Endometrial microvascular endothelial cells (primary cell): ENCODE measurements around the gene NOTCH4. TPM values are rescaled to one million over a fixed set of nuclear protein-coding genes. Genes with fewer than 3 reads are reported as not detected.
"Not testable (repeated sequence)": the region's sequence is repeated elsewhere in the genome, so short reads cannot be mapped to it uniquely, and the experiment has no call there.

Experiments used
- in situ Hi-C: cut with HindIII; loops from 2 replicates; pipeline ENCODE4 v1.10.0; 2017; ENCODE audit warnings: low sequenced_read_pairs, low pct_unique_long_range_greater_than_20kb; ENCODE audit errors: inconsistent ontology term
- total RNA-seq: library from RNA; depleted of rRNA; stranded (reverse); fragments of >200 nt; gene quantifications from one replicate; pipeline ENCODE4 v1.2.3, GENCODE V29; 2015; ENCODE audit errors: inconsistent ontology term

The NOTCH4 gene
- total RNA-seq, 1 donor from 2014 or later = 101 TPM

DNA sequence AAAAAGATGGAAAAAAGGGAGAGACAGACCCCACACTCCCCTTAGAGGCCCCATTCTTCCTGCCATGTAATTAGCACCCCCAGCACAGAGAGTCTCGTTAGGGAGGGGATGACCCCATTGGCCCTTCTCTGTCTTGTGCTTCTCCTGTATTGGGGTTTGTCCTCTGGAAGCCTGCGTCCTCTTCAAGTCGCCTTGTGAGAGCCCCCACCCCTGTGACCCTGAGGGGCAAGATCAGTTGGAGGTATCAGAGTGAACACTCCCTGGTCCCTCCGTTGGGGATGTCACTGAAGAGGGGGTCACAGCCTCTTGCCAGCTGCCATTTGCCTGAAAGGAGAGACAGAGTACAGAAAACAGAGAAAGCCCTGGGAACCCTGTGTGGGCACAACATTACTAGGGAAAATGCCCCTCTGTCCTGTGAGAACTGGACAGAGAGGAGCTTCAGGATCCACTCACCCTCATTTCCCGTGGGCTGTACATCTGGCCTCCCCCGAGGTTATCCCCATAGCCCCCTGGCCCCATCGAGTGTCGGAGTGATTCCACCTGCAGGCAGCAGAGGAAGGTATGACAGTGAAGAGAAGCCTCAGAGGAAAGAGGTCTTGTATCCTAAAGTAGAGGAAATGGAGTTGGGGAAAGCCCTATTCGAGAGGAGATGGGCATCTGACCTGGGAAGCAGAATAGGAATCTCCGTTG lies 37.6 kb downstream of the NOTCH4 start:
- in situ Hi-C loops = not testable (repeated sequence)

DNA sequence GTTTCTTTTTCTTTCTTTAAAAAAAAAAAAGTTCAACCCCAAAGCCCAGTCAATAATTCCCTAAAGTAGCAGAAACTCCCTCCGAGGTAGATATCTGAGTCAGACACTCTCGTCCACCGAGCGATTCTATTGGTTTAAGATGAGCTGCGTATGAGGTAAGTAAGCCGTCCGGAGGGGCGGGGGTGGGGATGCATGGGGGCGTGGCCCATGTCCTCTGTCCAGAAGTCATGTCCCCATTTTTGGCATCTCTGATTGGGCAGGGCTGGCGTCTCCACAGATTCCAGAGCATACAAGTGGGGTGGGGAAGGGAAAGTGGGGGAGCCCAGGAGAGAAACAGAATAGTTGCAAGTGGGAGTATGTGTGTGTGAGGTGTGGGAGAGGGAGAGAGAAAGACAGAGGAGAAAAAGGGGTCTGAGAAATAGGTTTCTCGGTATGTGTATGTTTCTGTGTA lies 38.2 kb downstream of the NOTCH4 start:
- in situ Hi-C loops = not testable (repeated sequence)

GRCh38 chr6:32184084-32184640 lies 39.7 kb downstream of the NOTCH4 start, which contains the start of gene AGER:
AGER (minus strand) TSS chr6:32184253; CDS start chr6:32184222, 31 bp downstream.
- in situ Hi-C loops = no loop called here

DNA sequence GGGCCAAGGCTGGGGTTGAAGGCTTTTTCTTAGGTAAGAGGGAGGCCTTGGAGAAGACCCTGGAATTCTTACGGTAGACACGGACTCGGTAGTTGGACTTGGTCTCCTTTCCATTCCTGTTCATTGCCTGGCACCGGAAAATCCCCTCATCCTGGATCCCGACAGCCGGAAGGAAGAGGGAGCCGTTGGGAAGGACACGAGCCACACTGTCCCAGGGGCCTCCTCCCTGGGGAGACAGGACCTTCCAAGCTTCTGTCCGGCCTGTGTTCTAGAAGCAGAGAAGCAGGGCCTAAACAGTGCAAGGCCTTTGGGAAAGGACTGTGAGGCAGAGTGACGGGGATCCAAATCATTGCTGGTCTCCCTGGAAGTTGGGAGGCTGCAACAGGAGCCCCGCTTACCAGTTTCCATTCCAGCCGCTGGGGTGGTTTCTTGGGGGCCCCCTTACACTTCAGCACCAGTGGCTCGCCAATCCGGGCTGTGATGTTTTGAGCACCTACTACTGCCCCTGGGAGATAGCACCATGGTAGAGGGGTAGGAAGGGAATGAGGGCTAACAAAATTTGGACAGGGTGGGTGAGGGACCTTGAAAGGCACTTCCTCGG lies 40.3 kb downstream of the NOTCH4 start:
- in situ Hi-C loops = no loop called here

DNA sequence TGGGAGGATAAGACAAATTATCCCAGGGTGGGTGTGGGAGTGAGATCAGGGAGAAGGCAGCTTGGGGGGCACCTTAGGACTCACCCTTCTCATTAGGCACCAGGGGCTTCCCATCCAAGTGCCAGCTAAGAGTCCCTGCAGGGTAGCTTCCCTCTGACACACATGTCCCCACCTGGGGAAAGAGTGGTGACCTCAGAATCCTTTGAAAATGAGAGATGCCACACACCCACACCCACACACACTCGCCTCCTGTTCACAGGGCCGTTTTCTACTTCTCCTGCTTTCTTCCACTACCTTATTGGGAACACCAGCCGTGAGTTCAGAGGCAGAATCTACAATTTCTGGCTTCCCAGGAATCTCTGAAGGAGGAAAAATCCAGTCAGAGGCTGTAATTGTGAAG lies 40.8 kb downstream of the NOTCH4 start:
- in situ Hi-C loops = no loop called here

GRCh38 chr6:32182555-32182981 lies 41.3 kb downstream of the NOTCH4 start:
- in situ Hi-C loops = no loop called here

DNA sequence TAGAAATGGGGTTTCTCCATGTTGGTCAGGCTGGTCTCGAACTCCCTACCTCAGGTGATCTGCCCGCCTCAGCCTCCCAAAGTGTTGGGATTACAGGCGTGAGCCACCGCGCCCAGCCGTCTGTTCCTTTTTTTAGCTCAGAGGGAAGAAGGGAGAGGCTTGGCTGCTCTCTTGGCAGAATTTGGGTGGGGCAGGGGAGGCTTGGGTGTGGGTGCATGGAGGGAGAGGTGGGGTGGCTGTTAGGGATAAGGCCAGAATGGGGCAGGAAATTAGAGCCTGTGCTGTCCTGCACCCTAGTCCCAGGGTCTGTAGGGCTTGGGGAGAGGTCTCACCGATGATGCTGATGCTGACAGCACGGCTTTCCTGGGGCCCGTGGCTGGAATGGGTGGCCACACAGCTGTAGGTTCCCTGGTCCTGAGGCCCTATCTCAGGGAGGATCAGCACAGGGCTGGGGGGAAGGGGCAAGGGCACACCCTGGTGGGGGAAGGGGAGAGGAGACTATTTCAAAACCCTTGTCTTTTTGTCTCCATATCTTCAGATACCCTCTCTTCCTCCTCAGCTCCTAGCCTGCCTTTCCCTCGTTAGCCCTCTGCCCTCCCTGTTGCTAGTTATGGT lies 41.8 kb downstream of the NOTCH4 start:
- in situ Hi-C loops = no loop called here

- in situ Hi-C loops = no loop called here
Measured at GRCh38 chr6:32181148-32181702, 42.6 kb downstream of the NOTCH4 start.

GRCh38 chr6:32179766-32180405 lies 44.0 kb downstream of the NOTCH4 start:
- in situ Hi-C loops = no loop called here

DNA sequence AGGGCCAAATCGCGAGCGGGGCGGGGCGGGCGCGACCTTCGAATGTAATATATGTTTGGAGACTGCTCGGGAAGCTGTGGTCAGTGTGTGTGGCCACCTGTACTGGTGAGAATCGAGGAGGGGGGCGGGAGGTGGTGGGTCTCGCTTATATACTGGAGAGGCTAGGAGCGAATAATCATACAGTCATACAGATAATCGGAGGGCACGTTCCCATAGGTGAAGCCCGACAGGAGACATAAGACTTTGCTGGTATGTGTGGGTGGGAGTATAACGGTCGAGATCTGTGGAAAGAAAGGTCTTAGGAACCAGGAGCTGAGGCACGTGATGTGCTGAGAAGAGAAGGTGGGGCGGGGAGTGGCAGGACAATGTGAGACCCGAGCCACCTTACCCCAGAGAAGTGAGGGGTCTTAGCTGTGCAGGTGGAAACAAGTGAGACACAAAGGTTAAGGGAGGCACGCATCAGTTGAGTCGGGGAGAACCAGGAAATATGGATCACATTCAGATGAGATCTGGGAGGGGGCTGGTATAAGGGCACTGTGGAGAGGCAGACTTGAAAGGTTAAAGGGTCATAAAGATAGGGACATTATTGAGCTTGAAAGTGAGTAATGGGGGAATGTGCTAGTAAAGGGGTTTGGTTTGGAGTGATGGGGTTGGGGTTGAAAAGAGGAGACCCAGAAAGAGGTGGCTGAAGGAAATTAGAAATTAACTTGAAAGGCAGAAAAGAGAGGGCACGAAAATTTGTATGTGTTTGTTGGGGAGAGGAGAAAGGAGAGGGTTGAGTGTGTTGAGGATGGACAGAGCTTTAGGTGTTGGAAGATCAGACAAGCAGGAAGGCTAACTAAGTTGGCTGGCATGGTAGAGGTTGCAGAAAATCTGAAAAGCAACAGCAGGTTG lies 45.1 kb downstream of the NOTCH4 start:
- in situ Hi-C loops = no loop called here

GRCh38 chr6:32177788-32178546 lies 45.9 kb downstream of the NOTCH4 start, which contains the start of gene RNF5:
RNF5 (plus strand) TSS chr6:32178405; CDS start chr6:32178512, 107 bp downstream.
- in situ Hi-C loops = no loop called here

DNA sequence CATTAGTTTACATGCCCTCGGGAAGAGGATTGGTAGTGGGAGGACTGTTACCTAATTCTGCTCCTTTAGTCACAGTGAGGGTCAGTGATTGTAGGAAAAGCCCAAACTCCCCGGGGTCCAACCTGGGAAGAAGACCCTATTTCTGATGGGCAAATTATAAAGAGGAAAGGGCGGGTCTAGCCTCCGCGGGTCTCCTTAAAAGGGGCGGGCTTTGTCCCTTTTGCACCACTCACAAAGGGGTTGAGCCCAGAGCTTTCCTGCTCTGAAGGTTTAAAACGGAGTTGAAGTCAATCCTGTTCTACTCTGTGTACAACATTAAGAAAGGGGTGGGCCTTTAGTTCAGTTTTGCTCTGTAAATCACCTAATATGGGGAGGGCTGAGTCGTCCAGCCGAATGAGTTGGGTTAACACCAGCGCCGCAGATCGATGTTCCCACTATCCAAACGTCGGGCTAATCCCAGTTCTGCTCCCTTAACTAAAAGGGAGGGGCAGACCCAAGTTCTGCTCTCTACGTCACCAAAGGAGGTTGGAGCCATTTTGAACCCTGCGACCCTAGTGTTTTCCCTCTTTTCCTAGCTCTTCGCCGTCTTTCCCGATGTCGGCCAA lies 46.6 kb downstream of the NOTCH4 start:
- in situ Hi-C loops = no loop called here

DNA sequence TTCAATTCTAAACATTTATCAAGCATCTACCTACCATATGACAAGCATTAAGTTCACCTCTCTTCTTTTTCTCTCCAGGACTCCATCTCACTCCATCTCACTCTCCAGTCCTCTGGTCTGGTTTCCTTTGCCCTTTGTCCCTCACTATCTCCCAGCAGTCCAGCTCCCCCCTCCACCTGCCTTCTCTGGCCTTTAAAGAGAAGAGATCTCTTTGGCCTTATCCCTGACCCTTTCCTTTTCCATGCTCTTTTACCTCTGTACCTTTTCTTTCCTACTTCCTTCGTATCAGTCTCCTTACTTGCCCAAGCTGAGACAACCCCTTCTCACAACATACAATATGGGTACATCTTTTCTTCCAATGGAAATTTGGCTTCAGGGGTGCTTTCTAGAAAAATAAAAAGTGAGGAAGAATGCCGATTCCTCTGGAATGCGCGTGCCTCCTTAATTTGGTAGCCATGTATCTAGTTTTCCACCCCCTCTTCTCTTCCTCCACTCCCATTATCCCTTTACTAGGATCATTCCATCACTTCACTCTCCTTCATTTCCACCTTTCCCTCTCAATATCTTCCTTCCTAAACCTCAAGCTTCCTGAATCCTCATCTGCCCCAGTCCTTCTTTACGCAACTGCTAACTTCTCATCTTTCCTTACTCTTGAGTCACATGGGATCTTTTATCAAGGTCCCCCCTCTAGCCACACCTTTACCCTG lies 47.2 kb downstream of the NOTCH4 start:
- in situ Hi-C loops = no loop called here

- in situ Hi-C loops = no loop called here
Measured at GRCh38 chr6:32175711-32176475, 48.0 kb downstream of the NOTCH4 start, which contains the start of gene AGPAT1. AGPAT1 (minus strand) TSS chr6:32176084; CDS start chr6:32171496, 4,588 bp downstream.

DNA sequence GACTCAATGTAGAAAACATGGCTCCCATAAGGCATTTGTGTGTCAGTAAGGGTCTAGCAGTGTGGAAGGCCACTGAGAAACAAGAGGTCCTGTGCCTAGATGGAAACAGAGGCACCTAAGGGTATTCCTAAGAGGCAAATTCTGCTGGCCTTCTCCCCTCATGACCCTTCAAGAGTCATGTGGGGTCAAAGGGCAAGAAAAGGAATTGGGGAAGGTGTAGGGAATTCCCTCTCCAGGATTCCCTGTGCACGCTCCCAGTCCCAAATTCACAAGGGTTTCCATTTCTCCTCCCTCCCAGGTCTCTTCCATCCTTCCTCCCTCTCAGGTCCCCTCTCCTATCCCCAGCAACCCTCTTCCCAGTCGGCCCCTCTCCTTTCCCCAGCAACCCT lies 48.6 kb downstream of the NOTCH4 start:
- in situ Hi-C loops = no loop called here

- in situ Hi-C loops = no loop called here
Measured at GRCh38 chr6:32174416-32174815, 49.5 kb downstream of the NOTCH4 start.
